ENCODE data around the gene MACROD1. TPM values are rescaled to one million over a fixed set of nuclear protein-coding genes. Genes with fewer than 3 reads are reported as not detected.

The MACROD1 gene
- total and polyA plus RNA-seq, 4 experiments from 2014 or later: 5.0 to 8.7 (median 7.3) TPM

DNA sequence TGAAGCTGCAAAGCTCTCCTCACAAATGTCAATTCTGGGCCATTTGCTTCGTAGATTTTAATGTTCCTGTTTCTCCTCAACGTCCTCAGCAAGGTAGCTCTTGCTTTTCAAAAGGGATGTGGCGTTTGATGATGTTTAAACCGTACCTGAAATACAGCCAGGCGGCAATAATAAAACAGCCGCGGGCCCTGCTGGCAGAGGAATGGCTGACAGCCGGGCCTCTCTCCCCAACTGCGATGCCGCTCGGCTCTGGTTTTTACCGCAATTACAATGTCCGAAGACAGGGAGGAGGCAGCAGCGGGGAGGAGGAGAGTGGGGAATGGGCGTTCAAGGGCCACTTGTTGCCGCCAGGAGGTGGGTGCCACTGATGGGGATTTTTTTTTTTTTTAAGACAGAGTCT is 27.5 kb downstream of the MACROD1 start:
- no peaks in the 10 kb centered on the region for H3K27me3 Mint-ChIP-seq

DNA sequence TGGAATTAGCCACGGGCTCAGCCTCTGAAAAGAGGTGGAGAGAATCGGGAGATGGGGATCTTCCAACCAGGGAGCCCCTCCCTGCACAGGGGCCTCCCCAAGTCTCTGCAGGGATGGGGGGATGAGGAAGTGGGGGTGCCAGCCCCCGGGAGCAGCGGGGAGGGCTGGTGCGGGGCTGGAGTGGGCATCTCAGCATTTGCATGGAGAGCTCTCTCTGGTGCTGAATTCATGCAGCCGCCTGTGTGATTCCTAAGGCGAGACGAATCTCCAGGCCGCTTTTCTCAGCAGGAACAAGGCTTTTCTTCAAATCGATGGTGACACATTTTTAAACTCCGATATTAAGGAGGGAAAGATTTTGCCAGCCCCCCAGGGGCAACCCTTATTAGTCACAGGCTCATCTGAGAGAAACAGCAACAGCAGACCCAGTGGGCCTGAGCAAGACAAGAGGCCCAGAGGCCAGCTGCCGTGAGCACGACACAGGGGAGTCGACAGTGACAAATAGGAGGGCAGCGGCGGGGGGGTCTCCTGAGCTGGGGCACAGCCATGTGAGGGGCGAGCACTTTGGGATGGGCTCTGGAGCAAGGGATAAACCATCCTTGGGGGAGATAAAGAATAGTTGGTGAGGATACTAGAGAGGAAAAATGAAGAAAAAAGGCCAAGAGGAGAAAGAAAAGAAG is 29.0 kb downstream of the MACROD1 start:
- Mint-ChIP-seq H3K9me3 (no peaks in the 10 kb centered on the region), H3K36me3 (no peaks in the 10 kb centered on the region), H3K4me1 (no peaks in the 10 kb centered on the region), H3K27ac (peak overlapping the region in 2 of 7 donors; percentile 3 to 35), H3K4me3 (no peak overlapping the region), H3K27me3 (no peaks in the 10 kb centered on the region)
- H3K4me3 ChIP-seq (ENCODE audit: low read length in 2 of 2): no peak overlapping the region
- no peak for DNase-seq
- H3K27ac ChIP-seq (ENCODE audit: low read depth, low read length): no peak overlapping the region
- H3K36me3 ChIP-seq (ENCODE audit: insufficient read depth, low read length): no peaks in the 10 kb centered on the region
- no peaks in the 10 kb centered on the region for H3K9me3 ChIP-seq (ENCODE audit: control insufficient read depth in 1 of 2, low read length in 2 of 2)
- ChIA-PET CTCF (ENCODE audit: partially characterized antibody) (interaction anchor here (0.6 to 1.5 kb wide), 2 partner anchors 13 to 348 kb away, joined by 3 to 5 read pairs; no protein-coding TSS in a partner anchor), POLR2A (ENCODE audit: partially characterized antibody) (no interaction called here)
- H3K27me3 ChIP-seq (ENCODE audit: insufficient read depth, low read length): no peaks in the 10 kb centered on the region
- intact Hi-C loops (cut with micrococcal nuclease): no loop called here
- no peaks in the 10 kb centered on the region for H3K4me1 ChIP-seq (ENCODE audit: insufficient read depth, low read length)

More for the DNA sequence above, 27.5 kb downstream of the MACROD1 start:
- intact Hi-C loops (cut with micrococcal nuclease): no loop called here
- H3K36me3 ChIP-seq (ENCODE audit: insufficient read depth, low read length): no peaks in the 10 kb centered on the region
- no peak overlapping the region for H3K27ac ChIP-seq (ENCODE audit: low read depth, low read length)
- Mint-ChIP-seq H3K27ac (no peak overlapping the region), H3K4me1 (peaks cover 0 to under 1% (median 0%) of the 10 kb centered on the region in 4 donors), H3K9me3 (no peaks in the 10 kb centered on the region), H3K4me3 (no peak overlapping the region), H3K36me3 (no peaks in the 10 kb centered on the region)
- H3K9me3 ChIP-seq (ENCODE audit: control insufficient read depth in 1 of 2, low read length in 2 of 2): no peaks in the 10 kb centered on the region
- no peak overlapping the region for H3K4me3 ChIP-seq (ENCODE audit: low read length in 2 of 2)
- CTCF ChIA-PET (ENCODE audit: partially characterized antibody): interaction anchor here (1.5 kb wide), 2 partner anchors 11 to 138 kb away, joined by 3 to 5 read pairs; no protein-coding TSS in a partner anchor
- H3K27me3 ChIP-seq (ENCODE audit: insufficient read depth, low read length): no peaks in the 10 kb centered on the region
- POLR2A ChIA-PET (ENCODE audit: partially characterized antibody): no interaction called here
- DNase-seq: no peak
- no peaks in the 10 kb centered on the region for H3K4me1 ChIP-seq (ENCODE audit: insufficient read depth, low read length)

DNA sequence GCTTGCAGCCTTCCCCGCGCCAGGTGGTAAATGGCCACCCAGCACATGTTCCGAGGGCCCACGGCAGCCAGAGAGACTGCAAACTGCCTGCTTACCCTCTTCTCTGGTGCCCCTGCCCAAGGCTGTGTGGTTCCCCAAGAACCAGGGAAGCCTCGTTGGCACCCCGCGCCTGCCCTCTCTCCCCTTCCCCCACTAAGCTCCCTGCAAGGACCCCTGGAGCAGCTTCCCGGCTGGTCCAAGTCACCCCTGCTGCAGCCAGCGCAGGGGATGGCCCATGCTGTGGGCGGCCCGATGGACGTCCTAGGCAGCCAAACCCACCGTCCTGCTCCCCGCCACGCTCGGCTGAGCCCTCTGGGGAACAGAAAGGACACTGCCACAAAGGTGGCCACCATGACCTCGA is 30.2 kb downstream of the MACROD1 start:
- H3K4me3 Mint-ChIP-seq: no peak overlapping the region
- Histone ChIP-seq H3K27ac (ENCODE audit: low read depth, low read length) (no peak overlapping the region), H3K27me3 (ENCODE audit: insufficient read depth, low read length) (no peaks in the 10 kb centered on the region), H3K4me1 (ENCODE audit: insufficient read depth, low read length) (no peaks in the 10 kb centered on the region), H3K9me3 (ENCODE audit: control insufficient read depth in 1 of 2, low read length in 2 of 2) (no peaks in the 10 kb centered on the region), H3K4me3 (ENCODE audit: low read length in 2 of 2) (no peak overlapping the region), H3K36me3 (ENCODE audit: insufficient read depth, low read length) (no peaks in the 10 kb centered on the region)
- ChIA-PET POLR2A (ENCODE audit: partially characterized antibody) (no interaction called here), CTCF (ENCODE audit: partially characterized antibody) (interaction anchor here (0.6 to 1.2 kb wide), 3 partner anchors 12 to 46 kb away, joined by 3 to 4 read pairs (median 3); no protein-coding TSS in a partner anchor)
- H3K36me3 Mint-ChIP-seq: no peaks in the 10 kb centered on the region
- no peaks in the 10 kb centered on the region for H3K4me1 Mint-ChIP-seq
- intact Hi-C loops (cut with micrococcal nuclease): no loop called here
- H3K27ac Mint-ChIP-seq: no peak overlapping the region
- no peaks in the 10 kb centered on the region for H3K9me3 Mint-ChIP-seq
- no peaks in the 10 kb centered on the region for H3K27me3 Mint-ChIP-seq
- no peak for DNase-seq

GRCh38 chr11:64134963-64135362 is 30.9 kb downstream of the MACROD1 start:
- Mint-ChIP-seq H3K27me3 (no peaks in the 10 kb centered on the region), H3K4me1 (no peaks in the 10 kb centered on the region), H3K27ac (no peak overlapping the region), H3K4me3 (no peak overlapping the region), H3K36me3 (no peaks in the 10 kb centered on the region), H3K9me3 (no peaks in the 10 kb centered on the region)
- H3K4me1 ChIP-seq (ENCODE audit: insufficient read depth, low read length): no peaks in the 10 kb centered on the region
- H3K27ac ChIP-seq (ENCODE audit: low read depth, low read length): no peak overlapping the region
- ChIA-PET CTCF (ENCODE audit: partially characterized antibody) (interaction anchor here (1.2 kb wide), 1 partner anchor 14 kb away, joined by 4 read pairs; no protein-coding TSS in a partner anchor), POLR2A (ENCODE audit: partially characterized antibody) (no interaction called here)
- H3K36me3 ChIP-seq (ENCODE audit: insufficient read depth, low read length): no peaks in the 10 kb centered on the region
- no peak for DNase-seq
- H3K4me3 ChIP-seq (ENCODE audit: low read length in 2 of 2): no peak overlapping the region
- intact Hi-C loops (cut with micrococcal nuclease): no loop called here
- H3K27me3 ChIP-seq (ENCODE audit: insufficient read depth, low read length): no peaks in the 10 kb centered on the region
- H3K9me3 ChIP-seq (ENCODE audit: control insufficient read depth in 1 of 2, low read length in 2 of 2): no peaks in the 10 kb centered on the region

DNA sequence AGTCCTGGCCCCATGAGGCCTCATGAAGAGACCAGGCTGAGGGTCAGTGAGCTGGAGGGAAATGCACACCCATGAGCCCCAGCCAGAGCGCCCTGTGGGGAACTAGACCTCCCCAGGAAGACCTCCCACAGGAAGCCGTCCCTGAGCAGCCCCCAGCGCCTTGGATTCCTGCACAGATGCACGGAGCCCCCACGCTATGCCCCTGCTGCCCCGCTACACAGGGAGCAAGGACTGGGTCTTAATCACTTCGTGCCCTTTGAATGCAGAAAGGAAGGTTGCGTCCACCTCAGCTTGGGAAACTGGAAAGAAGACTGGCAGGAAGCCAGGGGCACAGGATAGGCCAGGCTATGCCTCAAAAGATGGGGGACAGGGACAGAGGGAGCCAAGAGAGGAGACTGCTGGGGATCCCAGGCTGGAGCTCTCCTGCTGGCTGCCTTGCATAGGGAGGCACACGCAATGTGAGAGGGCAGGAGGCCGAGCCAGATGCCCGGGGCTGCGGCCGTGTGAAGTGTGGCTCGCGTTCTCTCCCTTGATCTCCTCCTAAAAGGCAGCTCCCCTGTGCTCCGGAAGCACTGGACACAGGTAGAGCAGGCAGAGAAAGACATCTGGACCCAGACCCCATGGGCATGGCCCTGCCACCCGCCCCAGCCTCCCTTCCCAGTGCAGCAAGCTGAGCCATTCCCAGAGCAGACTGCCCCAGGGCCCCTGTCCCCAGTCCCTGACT is 32.8 kb downstream of the MACROD1 start:
- Histone ChIP-seq H3K4me1 (ENCODE audit: insufficient read depth, low read length) (no peaks in the 10 kb centered on the region), H3K27me3 (ENCODE audit: insufficient read depth, low read length) (no peaks in the 10 kb centered on the region), H3K4me3 (ENCODE audit: low read length in 2 of 2) (no peak overlapping the region), H3K36me3 (ENCODE audit: insufficient read depth, low read length) (no peaks in the 10 kb centered on the region), H3K27ac (ENCODE audit: low read depth, low read length) (no peak overlapping the region), H3K9me3 (ENCODE audit: control insufficient read depth in 1 of 2, low read length in 2 of 2) (no peaks in the 10 kb centered on the region)
- Mint-ChIP-seq H3K4me1 (no peaks in the 10 kb centered on the region), H3K27me3 (no peaks in the 10 kb centered on the region), H3K36me3 (no peaks in the 10 kb centered on the region), H3K9me3 (no peaks in the 10 kb centered on the region), H3K4me3 (no peak overlapping the region), H3K27ac (no peak overlapping the region)
- intact Hi-C loops (cut with micrococcal nuclease): no loop called here
- DNase-seq: no peak
- POLR2A ChIA-PET (ENCODE audit: partially characterized antibody): no interaction called here
- CTCF ChIA-PET (ENCODE audit: partially characterized antibody): no interaction called here

DNA sequence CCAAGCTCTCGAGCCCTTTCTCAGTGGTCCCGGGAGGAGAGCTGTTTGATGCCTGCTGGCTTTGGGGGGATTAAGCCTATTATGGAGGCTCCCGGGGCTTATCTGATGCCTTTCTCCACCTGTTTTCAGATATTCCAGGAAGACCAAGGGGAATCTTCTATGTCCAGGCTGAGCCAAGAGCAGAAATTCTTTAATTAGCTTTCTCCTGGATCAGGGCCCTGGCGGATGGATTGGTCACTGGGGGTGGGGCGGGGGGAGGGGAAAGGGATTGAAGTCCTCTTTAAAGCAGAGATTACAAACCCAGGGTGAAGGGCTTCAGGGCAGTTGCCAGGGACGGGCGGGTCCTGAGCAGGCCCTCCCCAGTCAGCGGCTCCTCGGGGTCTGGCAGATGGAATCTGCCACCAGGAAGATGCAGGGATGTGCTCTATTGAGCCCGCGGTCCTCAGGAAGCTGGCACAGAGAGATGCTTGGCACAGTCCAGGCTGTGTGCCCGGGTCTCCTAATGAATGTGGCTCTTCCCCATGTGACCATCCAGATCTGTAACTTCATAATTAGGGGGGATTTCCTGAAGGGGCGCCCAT is 33.6 kb downstream of the MACROD1 start:
- no peaks in the 10 kb centered on the region for H3K9me3 Mint-ChIP-seq
- POLR2A ChIA-PET (ENCODE audit: partially characterized antibody): no interaction called here

GRCh38 chr11:64131683-64132190 is 34.2 kb downstream of the MACROD1 start:
- Mint-ChIP-seq H3K36me3 (no peaks in the 10 kb centered on the region), H3K4me1 (no peaks in the 10 kb centered on the region), H3K27me3 (no peaks in the 10 kb centered on the region), H3K4me3 (no peak overlapping the region), H3K9me3 (no peaks in the 10 kb centered on the region), H3K27ac (peak overlapping the region in 1 of 7 donors; percentile 15)
- Histone ChIP-seq H3K36me3 (ENCODE audit: insufficient read depth, low read length) (no peaks in the 10 kb centered on the region), H3K4me1 (ENCODE audit: insufficient read depth, low read length) (no peaks in the 10 kb centered on the region), H3K4me3 (ENCODE audit: low read length in 2 of 2) (no peak overlapping the region), H3K27me3 (ENCODE audit: insufficient read depth, low read length) (no peaks in the 10 kb centered on the region), H3K27ac (ENCODE audit: low read depth, low read length) (no peak overlapping the region), H3K9me3 (ENCODE audit: control insufficient read depth in 1 of 2, low read length in 2 of 2) (no peaks in the 10 kb centered on the region)
- POLR2A ChIA-PET (ENCODE audit: partially characterized antibody): no interaction called here
- CTCF ChIA-PET (ENCODE audit: partially characterized antibody): no interaction called here
- DNase-seq: no peak
- intact Hi-C loops (cut with micrococcal nuclease): no loop called here

More for the DNA sequence above, 33.6 kb downstream of the MACROD1 start:
- intact Hi-C loops (cut with micrococcal nuclease): no loop called here
- Histone ChIP-seq H3K36me3 (ENCODE audit: insufficient read depth, low read length) (no peaks in the 10 kb centered on the region), H3K27ac (ENCODE audit: low read depth, low read length) (no peak overlapping the region), H3K27me3 (ENCODE audit: insufficient read depth, low read length) (no peaks in the 10 kb centered on the region), H3K4me1 (ENCODE audit: insufficient read depth, low read length) (no peaks in the 10 kb centered on the region), H3K9me3 (ENCODE audit: control insufficient read depth in 1 of 2, low read length in 2 of 2) (no peaks in the 10 kb centered on the region), H3K4me3 (ENCODE audit: low read length in 2 of 2) (no peak overlapping the region)
- DNase-seq: no peak
- Mint-ChIP-seq H3K27me3 (no peaks in the 10 kb centered on the region), H3K36me3 (no peaks in the 10 kb centered on the region), H3K4me1 (no peaks in the 10 kb centered on the region), H3K4me3 (no peak overlapping the region), H3K27ac (no peak overlapping the region)
- CTCF ChIA-PET (ENCODE audit: partially characterized antibody): no interaction called here
